Activated CD8-positive, alpha-beta memory T cell treated with anti-CD3 and anti-CD28 coated beads, Interleukin-2, amount 50 U/mL, for 1 hour (primary cell): ENCODE data around the gene VSTM4.

ENCODE experiments used
- DNase-seq: peaks from one replicate; pipeline ENCODE4 v3.0.0-alpha.2; 2020; ENCODE audit errors: extremely low read depth

The VSTM4 gene

GRCh38 chr10:49091450-49092210 lies 23.7 kb downstream of the VSTM4 start:
- no peak for DNase-seq

- DNase-seq: no peak
Observed at GRCh38 chr10:49090696-49091380, 24.5 kb downstream of the VSTM4 start.

- DNase-seq: no peak
Observed at GRCh38 chr10:49090189-49090575, 25.1 kb downstream of the VSTM4 start.

GRCh38 chr10:49089557-49090188 lies 25.6 kb downstream of the VSTM4 start:
- no peak for DNase-seq

GRCh38 chr10:49089152-49089551 lies 26.2 kb downstream of the VSTM4 start:
- no peak for DNase-seq

- DNase-seq: no peak
Observed at GRCh38 chr10:49086889-49087288, 28.4 kb downstream of the VSTM4 start.

- DNase-seq: no peak
Observed at GRCh38 chr10:49083261-49083660, 32.1 kb downstream of the VSTM4 start.

GRCh38 chr10:49082766-49083165 lies 32.6 kb downstream of the VSTM4 start:
- DNase-seq: no peak

- no peak for DNase-seq
Observed at GRCh38 chr10:49081547-49082275, 33.6 kb downstream of the VSTM4 start.

GRCh38 chr10:49080965-49081364 lies 34.4 kb downstream of the VSTM4 start:
- DNase-seq: no peak

GRCh38 chr10:49080071-49080470 lies 35.3 kb downstream of the VSTM4 start:
- no peak for DNase-seq

- no peak for DNase-seq
Observed at GRCh38 chr10:49079499-49079898, 35.8 kb downstream of the VSTM4 start.

GRCh38 chr10:49079072-49079471 lies 36.2 kb downstream of the VSTM4 start:
- no peak for DNase-seq

- no peak for DNase-seq
Observed at GRCh38 chr10:49078433-49078832, 36.9 kb downstream of the VSTM4 start.

GRCh38 chr10:49076741-49077521 lies 38.4 kb downstream of the VSTM4 start:
- no peak for DNase-seq

GRCh38 chr10:49076319-49076718 lies 39.0 kb downstream of the VSTM4 start:
- DNase-seq: no peak

GRCh38 chr10:49075743-49076142 lies 39.6 kb downstream of the VSTM4 start:
- DNase-seq: no peak

- DNase-seq: no peak
Observed at GRCh38 chr10:49074836-49075682, 40.3 kb downstream of the VSTM4 start.

- DNase-seq: no peak
Observed at GRCh38 chr10:49072166-49072885, 43.0 kb downstream of the VSTM4 start.
